Breast epithelium (tissue), 3 donors: ENCODE data around the gene IARS2.

Source experiments
- POLR2A ChIP-seq: fragments of 450-650 bp; IDR thresholded peaks from one replicate; pipeline ENCODE4 v1.6.1; 2016; ENCODE audit warnings: antibody characterized with exemption, mild to moderate bottlenecking, moderate library complexity
- POLR2AphosphoS5 ChIP-seq, 3 donors: sonication (generic); formaldehyde crosslinking; IDR thresholded peaks; one replicate each; pipeline ENCODE4 v1.6.1; 2017; ENCODE audit warnings: antibody characterized with exemption in 3 of 3
- TF ChIP-seq, protein P1 (sequence below), 3 donors: fragments of 450-650 bp; IDR thresholded peaks; one replicate each; pipeline ENCODE4 v1.5.1; 2016 to 2017; ENCODE audit warnings: antibody characterized with exemption in 3 of 3, mild to moderate bottlenecking in 3 of 3, moderate library complexity in 3 of 3

GRCh38 chr1:220089650-220090556 lies 4.0 kb upstream of the IARS2 start, which contains the start of gene BPNT1:
- no peak for TF ChIP-seq POLR2A
- TF ChIP-seq, protein P1, sequence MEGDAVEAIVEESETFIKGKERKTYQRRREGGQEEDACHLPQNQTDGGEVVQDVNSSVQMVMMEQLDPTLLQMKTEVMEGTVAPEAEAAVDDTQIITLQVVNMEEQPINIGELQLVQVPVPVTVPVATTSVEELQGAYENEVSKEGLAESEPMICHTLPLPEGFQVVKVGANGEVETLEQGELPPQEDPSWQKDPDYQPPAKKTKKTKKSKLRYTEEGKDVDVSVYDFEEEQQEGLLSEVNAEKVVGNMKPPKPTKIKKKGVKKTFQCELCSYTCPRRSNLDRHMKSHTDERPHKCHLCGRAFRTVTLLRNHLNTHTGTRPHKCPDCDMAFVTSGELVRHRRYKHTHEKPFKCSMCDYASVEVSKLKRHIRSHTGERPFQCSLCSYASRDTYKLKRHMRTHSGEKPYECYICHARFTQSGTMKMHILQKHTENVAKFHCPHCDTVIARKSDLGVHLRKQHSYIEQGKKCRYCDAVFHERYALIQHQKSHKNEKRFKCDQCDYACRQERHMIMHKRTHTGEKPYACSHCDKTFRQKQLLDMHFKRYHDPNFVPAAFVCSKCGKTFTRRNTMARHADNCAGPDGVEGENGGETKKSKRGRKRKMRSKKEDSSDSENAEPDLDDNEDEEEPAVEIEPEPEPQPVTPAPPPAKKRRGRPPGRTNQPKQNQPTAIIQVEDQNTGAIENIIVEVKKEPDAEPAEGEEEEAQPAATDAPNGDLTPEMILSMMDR (IDR thresholded peaks at IDR 0.05), result no peak
- TF ChIP-seq POLR2AphosphoS5 (IDR thresholded peaks at IDR 0.05), result peak in 1 of 3 donors; percentile 52
